ENCODE results near the gene CRADD.
"Not testable (repeated sequence)": the region's sequence is repeated elsewhere in the genome, so short reads cannot be mapped to it uniquely, and the experiment has no call there.

CRADD gene

GRCh38 chr12:93784339-93785086 is 107.3 kb downstream of the CRADD start:
- DNase-seq (ENCODE audit: low read depth) = no peak

GRCh38 chr12:93785249-93786010 is 108.3 kb downstream of the CRADD start:
- DNase-seq (ENCODE audit: low read depth) = no peak

GRCh38 chr12:93786656-93787397 is 109.7 kb downstream of the CRADD start:
- DNase-seq (ENCODE audit: low read depth) = no peak

GRCh38 chr12:93788853-93789252 is 111.7 kb downstream of the CRADD start:
- no peak for DNase-seq (ENCODE audit: low read depth)

GRCh38 chr12:93789767-93790166 is 112.6 kb downstream of the CRADD start:
- DNase-seq (ENCODE audit: low read depth) = no peak

GRCh38 chr12:93790472-93791152 is 113.4 kb downstream of the CRADD start:
- no peak for DNase-seq (ENCODE audit: low read depth)

GRCh38 chr12:93793007-93793406 is 115.8 kb downstream of the CRADD start:
- no peak for DNase-seq (ENCODE audit: low read depth)

- no peak for DNase-seq (ENCODE audit: low read depth)
Measured at GRCh38 chr12:93793983-93794382, 116.8 kb downstream of the CRADD start.

GRCh38 chr12:93794738-93795137 is 117.6 kb downstream of the CRADD start:
- no peak for DNase-seq (ENCODE audit: low read depth)

- no peak for DNase-seq (ENCODE audit: low read depth)
Measured at GRCh38 chr12:93795352-93795751, 118.2 kb downstream of the CRADD start.

GRCh38 chr12:93796729-93797128 is 119.6 kb downstream of the CRADD start:
- no peak for DNase-seq (ENCODE audit: low read depth)

- DNase-seq (ENCODE audit: low read depth) = no peak
Measured at GRCh38 chr12:93798279-93799151, 121.3 kb downstream of the CRADD start.

- not testable (repeated sequence) for DNase-seq (ENCODE audit: low read depth)
Measured at GRCh38 chr12:93801666-93802065, 124.5 kb downstream of the CRADD start.

GRCh38 chr12:93802293-93802692 is 125.1 kb downstream of the CRADD start:
- no peak for DNase-seq (ENCODE audit: low read depth)

GRCh38 chr12:93802698-93803423 is 125.7 kb downstream of the CRADD start:
- no peak for DNase-seq (ENCODE audit: low read depth)

GRCh38 chr12:93803424-93803807 is 126.2 kb downstream of the CRADD start:
- DNase-seq (ENCODE audit: low read depth) = no peak

GRCh38 chr12:93804392-93805179 is 127.4 kb downstream of the CRADD start:
- DNase-seq (ENCODE audit: low read depth) = no peak

- no peak for DNase-seq (ENCODE audit: low read depth)
Measured at GRCh38 chr12:93805736-93806141, 128.6 kb downstream of the CRADD start.

GRCh38 chr12:93807354-93807753 is 130.2 kb downstream of the CRADD start:
- DNase-seq (ENCODE audit: low read depth) = no peak

All from stimulated activated CD8-positive, alpha-beta memory T cell treated with anti-CD3 and anti-CD28 coated beads, Interleukin-15, amount 100 ng/mL, for 24 hours (primary cell).